ENCODE results near the gene GLI2. TPM values are rescaled to one million over a fixed set of nuclear protein-coding genes. Genes with fewer than 3 reads are reported as not detected.

The GLI2 gene
- polyA plus RNA-seq (2011; rRNA removed) (5.6 and 7.5 TPM in 2 replicates), polyA plus RNA-seq (2017; fragmentation: RNase III; extraction: RNeasy Plus Mini Kit Qiagen cat#74134 plus additional on column Dnase treatment) (10.3 to 12.5 TPM (median 10.4 TPM) in 3 replicates), polyA minus RNA-seq (2011; rRNA and poly(A)+ RNA removed) (5.7 and 9.4 TPM in 2 replicates)
- polyA plus RNA-seq (2012; cell fraction: cytosol; rRNA removed), result 15.5 and 20.2 TPM in 2 replicates
- polyA plus RNA-seq (2012; cell fraction: nucleus; rRNA removed), result 41.4 and 61.7 TPM in 2 replicates

DNA sequence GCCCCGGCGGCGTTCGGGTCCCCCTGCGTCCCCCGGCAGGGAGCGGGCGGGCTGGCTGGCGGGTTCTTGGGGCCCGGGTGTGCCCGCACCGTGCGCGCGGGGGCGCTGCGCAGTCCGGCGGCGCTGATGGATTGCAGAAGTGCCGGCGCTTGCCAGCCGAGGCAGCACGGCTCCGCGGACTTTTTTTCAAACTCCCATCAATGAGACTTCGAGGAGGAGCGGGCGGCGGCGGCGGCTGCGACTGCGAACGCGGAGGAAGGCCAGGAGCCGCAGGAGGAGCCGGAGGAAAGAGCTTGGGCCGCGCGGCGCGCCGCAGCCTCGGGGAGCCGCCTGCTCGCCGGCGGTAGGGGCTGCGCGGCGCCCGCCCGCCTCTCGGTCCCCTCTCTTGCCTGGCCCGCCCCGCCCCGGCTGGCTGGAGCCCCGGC, at the start of gene GLI2:
GLI2 (plus strand) TSS at position 123 of the 425 bp plus-strand sequence. CDS start 61,453 bp downstream, outside the sequence.
- ChIA-PET POLR2A (interaction anchor here (0.6 to 4.2 kb wide), 3 partner anchors 13 to 339 kb away, joined by 3 to 25 read pairs (median 4); no protein-coding TSS in a partner anchor), CTCF (interaction anchor here (0.7 to 4.3 kb wide), 28 partner anchors 8 to 336 kb away, joined by 3 to 22 read pairs (median 4); no protein-coding TSS in a partner anchor)
- Histone ChIP-seq H3K9me3 (no peaks in the 10 kb centered on the region), H3K4me3 (peak within 1 kb of the TSS; percentile 73), H3K4me2 (peak within 1 kb of the TSS; percentile 99), H3K27ac (peak within 1 kb of the TSS; percentile 93 to 98), H3K4me1 (peaks cover 39% of the 10 kb centered on the region)
- peak; percentile 61 to 89 for DNase-seq (ENCODE audit: low read depth in 1 of 2, low spot score in 1 of 2)
- no peak for FAIRE-seq
- TF ChIP-seq SREBF2 (IDR thresholded peaks at IDR 0.05), result no peak
- no peak for TF ChIP-seq RFX5 (IDR thresholded peaks at IDR 0.05)
- TF ChIP-seq RARB (CRISPR knock-in tag; IDR thresholded peaks at IDR 0.05), result no peak
- TF ChIP-seq ZFP36 (IDR thresholded peaks at IDR 0.05; ENCODE audit: borderline replicate concordance, partially characterized antibody), result no peak
- TF ChIP-seq ESRRA (IDR thresholded peaks at IDR 0.05; ENCODE audit: borderline replicate concordance, low read length), result no peak
- TF ChIP-seq, protein P1, sequence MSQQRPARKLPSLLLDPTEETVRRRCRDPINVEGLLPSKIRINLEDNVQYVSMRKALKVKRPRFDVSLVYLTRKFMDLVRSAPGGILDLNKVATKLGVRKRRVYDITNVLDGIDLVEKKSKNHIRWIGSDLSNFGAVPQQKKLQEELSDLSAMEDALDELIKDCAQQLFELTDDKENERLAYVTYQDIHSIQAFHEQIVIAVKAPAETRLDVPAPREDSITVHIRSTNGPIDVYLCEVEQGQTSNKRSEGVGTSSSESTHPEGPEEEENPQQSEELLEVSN (IDR thresholded peaks at IDR 0.05; ENCODE audit: borderline replicate concordance, low read depth), result no peak; the same call in 1 of the 2 replicates
- no peak for TF ChIP-seq EHF (CRISPR knock-in tag; IDR thresholded peaks at IDR 0.05)
- TF ChIP-seq, protein P2, sequence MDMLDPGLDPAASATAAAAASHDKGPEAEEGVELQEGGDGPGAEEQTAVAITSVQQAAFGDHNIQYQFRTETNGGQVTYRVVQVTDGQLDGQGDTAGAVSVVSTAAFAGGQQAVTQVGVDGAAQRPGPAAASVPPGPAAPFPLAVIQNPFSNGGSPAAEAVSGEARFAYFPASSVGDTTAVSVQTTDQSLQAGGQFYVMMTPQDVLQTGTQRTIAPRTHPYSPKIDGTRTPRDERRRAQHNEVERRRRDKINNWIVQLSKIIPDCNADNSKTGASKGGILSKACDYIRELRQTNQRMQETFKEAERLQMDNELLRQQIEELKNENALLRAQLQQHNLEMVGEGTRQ (IDR thresholded peaks at IDR 0.05), result no peak
- TF ChIP-seq, protein P3, sequence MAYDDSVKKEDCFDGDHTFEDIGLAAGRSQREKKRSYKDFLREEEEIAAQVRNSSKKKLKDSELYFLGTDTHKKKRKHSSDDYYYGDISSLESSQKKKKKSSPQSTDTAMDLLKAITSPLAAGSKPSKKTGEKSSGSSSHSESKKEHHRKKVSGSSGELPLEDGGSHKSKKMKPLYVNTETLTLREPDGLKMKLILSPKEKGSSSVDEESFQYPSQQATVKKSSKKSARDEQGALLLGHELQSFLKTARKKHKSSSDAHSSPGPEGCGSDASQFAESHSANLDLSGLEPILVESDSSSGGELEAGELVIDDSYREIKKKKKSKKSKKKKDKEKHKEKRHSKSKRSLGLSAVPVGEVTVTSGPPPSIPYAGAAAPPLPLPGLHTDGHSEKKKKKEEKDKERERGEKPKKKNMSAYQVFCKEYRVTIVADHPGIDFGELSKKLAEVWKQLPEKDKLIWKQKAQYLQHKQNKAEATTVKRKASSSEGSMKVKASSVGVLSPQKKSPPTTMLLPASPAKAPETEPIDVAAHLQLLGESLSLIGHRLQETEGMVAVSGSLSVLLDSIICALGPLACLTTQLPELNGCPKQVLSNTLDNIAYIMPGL (CRISPR knock-in tag; IDR thresholded peaks at IDR 0.05; ENCODE audit: borderline replicate concordance), result no peak; the same call in 1 of the 2 replicates
- TF ChIP-seq, protein P4, sequence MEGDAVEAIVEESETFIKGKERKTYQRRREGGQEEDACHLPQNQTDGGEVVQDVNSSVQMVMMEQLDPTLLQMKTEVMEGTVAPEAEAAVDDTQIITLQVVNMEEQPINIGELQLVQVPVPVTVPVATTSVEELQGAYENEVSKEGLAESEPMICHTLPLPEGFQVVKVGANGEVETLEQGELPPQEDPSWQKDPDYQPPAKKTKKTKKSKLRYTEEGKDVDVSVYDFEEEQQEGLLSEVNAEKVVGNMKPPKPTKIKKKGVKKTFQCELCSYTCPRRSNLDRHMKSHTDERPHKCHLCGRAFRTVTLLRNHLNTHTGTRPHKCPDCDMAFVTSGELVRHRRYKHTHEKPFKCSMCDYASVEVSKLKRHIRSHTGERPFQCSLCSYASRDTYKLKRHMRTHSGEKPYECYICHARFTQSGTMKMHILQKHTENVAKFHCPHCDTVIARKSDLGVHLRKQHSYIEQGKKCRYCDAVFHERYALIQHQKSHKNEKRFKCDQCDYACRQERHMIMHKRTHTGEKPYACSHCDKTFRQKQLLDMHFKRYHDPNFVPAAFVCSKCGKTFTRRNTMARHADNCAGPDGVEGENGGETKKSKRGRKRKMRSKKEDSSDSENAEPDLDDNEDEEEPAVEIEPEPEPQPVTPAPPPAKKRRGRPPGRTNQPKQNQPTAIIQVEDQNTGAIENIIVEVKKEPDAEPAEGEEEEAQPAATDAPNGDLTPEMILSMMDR (IDR thresholded peaks at IDR 0.05), result peak; percentile 81
- peak; percentile 40 for TF ChIP-seq POLR2A (IDR thresholded peaks at IDR 0.05; ENCODE audit: low read length)
- TF ChIP-seq, protein P5, sequence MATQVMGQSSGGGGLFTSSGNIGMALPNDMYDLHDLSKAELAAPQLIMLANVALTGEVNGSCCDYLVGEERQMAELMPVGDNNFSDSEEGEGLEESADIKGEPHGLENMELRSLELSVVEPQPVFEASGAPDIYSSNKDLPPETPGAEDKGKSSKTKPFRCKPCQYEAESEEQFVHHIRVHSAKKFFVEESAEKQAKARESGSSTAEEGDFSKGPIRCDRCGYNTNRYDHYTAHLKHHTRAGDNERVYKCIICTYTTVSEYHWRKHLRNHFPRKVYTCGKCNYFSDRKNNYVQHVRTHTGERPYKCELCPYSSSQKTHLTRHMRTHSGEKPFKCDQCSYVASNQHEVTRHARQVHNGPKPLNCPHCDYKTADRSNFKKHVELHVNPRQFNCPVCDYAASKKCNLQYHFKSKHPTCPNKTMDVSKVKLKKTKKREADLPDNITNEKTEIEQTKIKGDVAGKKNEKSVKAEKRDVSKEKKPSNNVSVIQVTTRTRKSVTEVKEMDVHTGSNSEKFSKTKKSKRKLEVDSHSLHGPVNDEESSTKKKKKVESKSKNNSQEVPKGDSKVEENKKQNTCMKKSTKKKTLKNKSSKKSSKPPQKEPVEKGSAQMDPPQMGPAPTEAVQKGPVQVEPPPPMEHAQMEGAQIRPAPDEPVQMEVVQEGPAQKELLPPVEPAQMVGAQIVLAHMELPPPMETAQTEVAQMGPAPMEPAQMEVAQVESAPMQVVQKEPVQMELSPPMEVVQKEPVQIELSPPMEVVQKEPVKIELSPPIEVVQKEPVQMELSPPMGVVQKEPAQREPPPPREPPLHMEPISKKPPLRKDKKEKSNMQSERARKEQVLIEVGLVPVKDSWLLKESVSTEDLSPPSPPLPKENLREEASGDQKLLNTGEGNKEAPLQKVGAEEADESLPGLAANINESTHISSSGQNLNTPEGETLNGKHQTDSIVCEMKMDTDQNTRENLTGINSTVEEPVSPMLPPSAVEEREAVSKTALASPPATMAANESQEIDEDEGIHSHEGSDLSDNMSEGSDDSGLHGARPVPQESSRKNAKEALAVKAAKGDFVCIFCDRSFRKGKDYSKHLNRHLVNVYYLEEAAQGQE (IDR thresholded peaks at IDR 0.05), result no peak
- peak; percentile 70; the same call in 1 of the 2 replicates for TF ChIP-seq HOXB5 (CRISPR knock-in tag; IDR thresholded peaks at IDR 0.05)
- peak in 1 of 2 experiments; percentile 29; a peak in 2 of 5 replicates for TF ChIP-seq JUN (IDR thresholded peaks at IDR 0.05)
- no peak for TF ChIP-seq CBX2 (IDR thresholded peaks at IDR 0.05; ENCODE audit: borderline replicate concordance, low read depth)
- peak; percentile 81 for TF ChIP-seq SMC3 (IDR thresholded peaks at IDR 0.05)
- peak; percentile 45 to 80 for TF ChIP-seq RAD21 (conservative IDR thresholded peaks at IDR 0.05 in 1 of 2, IDR thresholded peaks at IDR 0.05 in 1 of 2)
- no peak for TF ChIP-seq FOSB (CRISPR knock-in tag; IDR thresholded peaks at IDR 0.05)
- TF ChIP-seq NR3C1 (IDR thresholded peaks at IDR 0.05), result no peak
- no peak for TF ChIP-seq HDAC2 (IDR thresholded peaks at IDR 0.05)
- TF ChIP-seq RCOR1 (IDR thresholded peaks at IDR 0.05; ENCODE audit: low read depth, low read length), result no peak
- no peak for TF ChIP-seq ZSCAN20 (CRISPR knock-in tag; IDR thresholded peaks at IDR 0.05)
- TF ChIP-seq, protein P6, sequence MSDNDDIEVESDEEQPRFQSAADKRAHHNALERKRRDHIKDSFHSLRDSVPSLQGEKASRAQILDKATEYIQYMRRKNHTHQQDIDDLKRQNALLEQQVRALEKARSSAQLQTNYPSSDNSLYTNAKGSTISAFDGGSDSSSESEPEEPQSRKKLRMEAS (IDR thresholded peaks at IDR 0.05), result peak; percentile 41; the same call in 1 of the 2 replicates
- no peak for TF ChIP-seq MAFK (IDR thresholded peaks at IDR 0.05; ENCODE audit: partially characterized antibody)
- peak; percentile 69 to 75 for ATAC-seq
- WGBS (ENCODE audit: missing lambda C conversion rate), result no CpG with 5 or more reads among the region's 59 CpGs

Measured in A549 (cell line).